Left forelimb (tissue), 1 donor: ENCODE results near the gene CPPED1.
A peak's percentile ranks its signal among the peaks of the same experiment; 100 is the strongest.

Experiments
- DNase-seq: peaks from one replicate; pipeline ENCODE4 v3.0.0-alpha.2; 2018; ENCODE audit warnings: low spot score

Gene CPPED1

GRCh38 chr16:12643034-12643455 is 160.6 kb downstream of the CPPED1 start:
- DNase-seq, result peak; percentile 11

GRCh38 chr16:12639044-12639443 is 164.6 kb downstream of the CPPED1 start:
- DNase-seq, result peak; percentile 20

GRCh38 chr16:12637002-12637401 is 166.7 kb downstream of the CPPED1 start:
- DNase-seq, result no peak

- DNase-seq, result peak; percentile 30
Observed at GRCh38 chr16:12629271-12629670, 174.4 kb downstream of the CPPED1 start.

GRCh38 chr16:12628536-12628935 is 175.2 kb downstream of the CPPED1 start:
- no peak for DNase-seq

GRCh38 chr16:12627394-12627793 is 176.3 kb downstream of the CPPED1 start:
- peak; percentile 1 for DNase-seq

GRCh38 chr16:12626411-12626810 is 177.3 kb downstream of the CPPED1 start:
- no peak for DNase-seq

GRCh38 chr16:12625716-12626115 is 178.0 kb downstream of the CPPED1 start:
- no peak for DNase-seq

- DNase-seq, result no peak
Observed at GRCh38 chr16:12625068-12625467, 178.6 kb downstream of the CPPED1 start.

GRCh38 chr16:12620150-12620549 is 183.5 kb downstream of the CPPED1 start:
- no peak for DNase-seq

GRCh38 chr16:12618515-12618914 is 185.2 kb downstream of the CPPED1 start:
- no peak for DNase-seq

- DNase-seq, result no peak
Observed at GRCh38 chr16:12617401-12617819, 186.3 kb downstream of the CPPED1 start.

- no peak for DNase-seq
Observed at GRCh38 chr16:12614662-12615278, 188.9 kb downstream of the CPPED1 start.

- no peak for DNase-seq
Observed at GRCh38 chr16:12613992-12614661, 189.6 kb downstream of the CPPED1 start.

GRCh38 chr16:12613131-12613991 is 190.3 kb downstream of the CPPED1 start:
- no peak for DNase-seq

GRCh38 chr16:12612598-12613101 is 191.0 kb downstream of the CPPED1 start:
- DNase-seq, result no peak

GRCh38 chr16:12611916-12612597 is 191.6 kb downstream of the CPPED1 start:
- no peak for DNase-seq

GRCh38 chr16:12611006-12611477 is 192.6 kb downstream of the CPPED1 start:
- no peak for DNase-seq

- no peak for DNase-seq
Observed at GRCh38 chr16:12609937-12610699, 193.6 kb downstream of the CPPED1 start.
